Lung (tissue), 12 donors: ENCODE data around the gene RUSF1. TPM values are rescaled to one million over a fixed set of nuclear protein-coding genes. Genes with fewer than 3 reads are reported as not detected.
"Not testable (repeated sequence)": the region's sequence is repeated elsewhere in the genome, so short reads cannot be mapped to it uniquely, and the experiment has no call there.

Experiments used
- ATAC-seq: fragments of 200-7000 bp; cut with Tn5 transposase; one replicate; pipeline ENCODE4 v1.9.1; 2020; ENCODE audit warnings: moderate number of reproducible peaks; ENCODE audit not compliant: insufficient read depth, low FRiP score
- DNase-seq, 3 donors: peaks; one replicate each; pipeline ENCODE4 v3.0.0-alpha.2; 2013 to 2017
- H3K27ac ChIP-seq, 2 donors: one replicate each; pipeline ENCODE4 v1.5.1; 2013; ENCODE audit warnings: mild to moderate bottlenecking in 2 of 2, moderate library complexity in 2 of 2, control low read depth in 1 of 2, inconsistent platforms in 1 of 2, low read depth in 1 of 2, low read length in 1 of 2
- H3K27me3 ChIP-seq, 3 donors: one replicate each; pipeline ENCODE4 v1.5.1; 2013; ENCODE audit warnings: low read length in 2 of 3; ENCODE audit not compliant: control insufficient read depth in 3 of 3, insufficient read depth in 3 of 3
- H3K36me3 ChIP-seq, 4 donors: one replicate each; pipeline ENCODE4 v1.5.1; 2013; ENCODE audit warnings: low read length in 4 of 4, mild to moderate bottlenecking in 1 of 4, moderate library complexity in 1 of 4; ENCODE audit not compliant: control insufficient read depth in 4 of 4, insufficient read depth in 4 of 4
- H3K4me1 ChIP-seq, 5 donors: one replicate each; pipeline ENCODE4 v1.5.1; 2013; ENCODE audit warnings: low read length in 5 of 5, mild to moderate bottlenecking in 2 of 5, moderate library complexity in 1 of 5; ENCODE audit not compliant: control insufficient read depth in 5 of 5, insufficient read depth in 5 of 5
- H3K4me3 ChIP-seq: one replicate; pipeline ENCODE4 v1.5.1; 2013; ENCODE audit warnings: mild to moderate bottlenecking, control low read depth, moderate library complexity
- H3K9ac ChIP-seq, 2 donors: one replicate each; pipeline ENCODE4 v1.5.1; 2013; ENCODE audit warnings: low read length in 2 of 2, control low read depth in 1 of 2; ENCODE audit not compliant: insufficient read depth in 1 of 2
- H3K9me3 ChIP-seq, 4 donors: one replicate each; pipeline ENCODE4 v1.5.1; 2013; ENCODE audit warnings: low read length in 3 of 4, mild to moderate bottlenecking in 1 of 4, moderate library complexity in 1 of 4; ENCODE audit not compliant: control insufficient read depth in 4 of 4, insufficient read depth in 3 of 4
- CTCF ChIP-seq: IDR thresholded peaks from 2 replicates; pipeline ENCODE4 v1.5.1; 2012; ENCODE audit warnings: mild to moderate bottlenecking; ENCODE audit errors: control extremely low read depth, extremely low read depth
- WGBS, 2 donors: extraction: QIAGEN DNeasy Blood & Tissue Kit; methylation state at CpG; one replicate each; pipeline ENCODE4 v1.1.7; 2013; 5-methylcytosine and 5-hydroxymethylcytosine counted together
- polyA plus RNA-seq, 2 donors: library from polyadenylated mRNA; stranded (reverse); fragments of 200-250 nt; gene quantifications; one replicate each; pipeline ENCODE4 v1.2.1, GENCODE V29; 2013
- total RNA-seq, 2 donors: library from RNA; depleted of rRNA in 1 of 2; stranded (reverse); fragments of >200 nt in 1 of 2; gene quantifications; one replicate each; pipeline ENCODE4 v1.2.1, GENCODE V29; 2014 to 2021
- donor health status: control.
- donor health status: control.
- donor health status: Bipolar disorder and iron deficiency.
- donor health status: healthy.
- donor health status: DM: yes; HTN: yes; CAD: no.

Gene RUSF1
- total and polyA plus RNA-seq, 4 donors, result 56.1 to 82.7 (median 73.1) TPM

- DNase-seq (no peak), ATAC-seq (no peak)
- H3K4me1 ChIP-seq, result peaks cover 0 to 11% (median 1%) of the 10 kb centered on the region in 5 donors
- H3K27me3 ChIP-seq, result peaks cover 0 to 11% (median 0%) of the 10 kb centered on the region in 3 donors
- peak within 1 kb of the TSS in 1 of 2 donors; percentile 0 for H3K9ac ChIP-seq
- peaks cover 0 to 4% (median 0%) of the 10 kb centered on the region in 4 donors for H3K9me3 ChIP-seq
- TF ChIP-seq CTCF, result no peak
- H3K4me3 ChIP-seq, result no peak within 1 kb of the TSS
- H3K27ac ChIP-seq, result no peak within 1 kb of the TSS
- H3K36me3 ChIP-seq, result no peaks in the 10 kb centered on the region
- WGBS, 2 donors, result 75 to 81% methylated on average over 6 of the region's 6 CpGs
Observed at GRCh38 chr16:31527734-31528274, 19.6 kb upstream of the RUSF1 start, which contains the start of gene AHSP. AHSP (plus strand) TSS chr16:31527900; CDS start chr16:31528140, 240 bp downstream.

- Histone ChIP-seq H3K27ac (no peak overlapping the region), H3K9me3 (no peaks in the 10 kb centered on the region), H3K9ac (no peak overlapping the region), H3K4me3 (no peak overlapping the region), H3K27me3 (peaks cover 0 to 11% (median 0%) of the 10 kb centered on the region in 3 donors), H3K36me3 (no peaks in the 10 kb centered on the region), H3K4me1 (peaks cover 0 to 10% (median 1%) of the 10 kb centered on the region in 5 donors)
- TF ChIP-seq CTCF, result no peak
- 94 to 96% methylated on average over 3 of the region's 3 CpGs for WGBS, 2 donors
- no peak for ATAC-seq
- no peak for DNase-seq
Observed at GRCh38 chr16:31525113-31525512, 16.9 kb upstream of the RUSF1 start.

GRCh38 chr16:31523768-31524167, 15.6 kb upstream of the RUSF1 start:
- not testable (repeated sequence) for H3K9me3 ChIP-seq, H3K9ac ChIP-seq, H3K4me1 ChIP-seq, H3K36me3 ChIP-seq, H3K27ac ChIP-seq, DNase-seq, ATAC-seq, H3K4me3 ChIP-seq
- peaks cover 0 to 11% (median 0%) of the 10 kb centered on the region in 3 donors for H3K27me3 ChIP-seq
- WGBS, 2 donors, result 80 to 82% methylated on average over 3 of the region's 6 CpGs

- Histone ChIP-seq H3K9ac (no peak overlapping the region), H3K9me3 (no peaks in the 10 kb centered on the region), H3K27me3 (no peaks in the 10 kb centered on the region), H3K4me1 (no peaks in the 10 kb centered on the region), H3K4me3 (no peak overlapping the region), H3K27ac (no peak overlapping the region), H3K36me3 (no peaks in the 10 kb centered on the region)
- WGBS, 2 donors, result 90 to 91% methylated on average over 6 of the region's 6 CpGs
- TF ChIP-seq CTCF, result no peak
- DNase-seq, result no peak
- no peak for ATAC-seq
Observed at GRCh38 chr16:31522071-31522470, 13.9 kb upstream of the RUSF1 start.
